T-cell (primary cell): ENCODE results near the gene APBB2. TPM values are rescaled to one million over a fixed set of nuclear protein-coding genes. Genes with fewer than 3 reads are reported as not detected.

ENCODE experiments used
- ATAC-seq, 4 experiments: fragments of 200-7000 bp in 3 of 4; fragments of 150-1000 bp in 1 of 4; cut with Tn5 transposase; replicated peaks in 1 of 4; 1 replicate in 3 of 4; 2 replicates in 1 of 4; pipeline ENCODE4 v1.10.0; 2021; ENCODE audit warnings: moderate library complexity in 3 of 4, mild to moderate bottlenecking in 2 of 4, moderate number of reproducible peaks in 1 of 4
- CTCF ChIA-PET, 2 donors: fragments of 300-600 bp; sonication (Branson Sonifier 250); formaldehyde crosslinking; loops; one replicate each; lab custom pipeline; 2022; ENCODE audit warnings: antibody characterized with exemption in 2 of 2; lab: Charles Lee
- POLR2A ChIA-PET, 2 donors: fragments of 300-600 bp; sonication (Branson Sonifier 250); formaldehyde crosslinking; loops; one replicate each; lab custom pipeline; 2022; ENCODE audit warnings: antibody characterized with exemption in 2 of 2; lab: Charles Lee
- DNase-seq, 35 experiments: peaks; one replicate each; pipeline versions ENCODE4 v3.0.0 to v3.0.0-alpha.2; 2013 to 2023
- H3K27ac ChIP-seq: one replicate; pipeline ENCODE4 v1.5.1; 2013; ENCODE audit warnings: low read length
- H3K27me3 ChIP-seq, 2 experiments: replicated peaks in 1 of 2; 1 replicate in 1 of 2; 2 replicates in 1 of 2; pipeline versions ENCODE4 v1.6.1 to v1.7.0; 2013; ENCODE audit warnings: low read length in 1 of 2, mixed read lengths in 1 of 2; ENCODE audit not compliant: control insufficient read depth in 2 of 2, insufficient read depth in 2 of 2; ENCODE audit errors: extremely low read depth in 1 of 2
- H3K36me3 ChIP-seq, 2 donors: 1 replicate in 1 of 2; 2 replicates in 1 of 2; pipeline versions ENCODE4 v1.6.1 to v1.7.0; 2013; ENCODE audit warnings: low read length in 1 of 2; ENCODE audit not compliant: control insufficient read depth in 2 of 2, insufficient read depth in 1 of 2; ENCODE audit errors: extremely low read depth in 1 of 2
- H3K4me1 ChIP-seq, 2 experiments: 1 replicate in 1 of 2; 2 replicates in 1 of 2; pipeline versions ENCODE4 v1.6.1 to v1.7.0; 2013; ENCODE audit warnings: low read length in 2 of 2, mixed read lengths in 1 of 2; ENCODE audit not compliant: insufficient read depth in 2 of 2, control insufficient read depth in 1 of 2; ENCODE audit errors: extremely low read depth in 1 of 2
- H3K4me3 ChIP-seq, 2 donors: 1 replicate in 1 of 2; 2 replicates in 1 of 2; pipeline versions ENCODE4 v1.5.1 to v1.7.0; 2013; ENCODE audit warnings: mild to moderate bottlenecking in 2 of 2, low read length in 1 of 2, moderate library complexity in 1 of 2; ENCODE audit not compliant: control insufficient read depth in 1 of 2; ENCODE audit errors: extremely low read depth in 1 of 2
- H3K9me3 ChIP-seq: 2 replicates; pipeline ENCODE4 v1.7.0; 2013
- H3K27ac Mint-ChIP-seq, 2 donors: one replicate each; pipeline ENCODE4 v1.8.0; 2020 to 2021; ENCODE audit warnings: mild to moderate bottlenecking in 2 of 2, mixed read lengths in 2 of 2
- H3K27me3 Mint-ChIP-seq, 2 donors: one replicate each; pipeline ENCODE4 v1.8.0; 2021 to 2022; ENCODE audit warnings: mixed read lengths in 2 of 2
- H3K36me3 Mint-ChIP-seq: one replicate; pipeline ENCODE4 v1.8.0; 2021; ENCODE audit warnings: mixed read lengths
- H3K4me1 Mint-ChIP-seq, 3 donors: one replicate each; pipeline ENCODE4 v1.8.0; 2020 to 2022; ENCODE audit warnings: mixed read lengths in 3 of 3, mild to moderate bottlenecking in 1 of 3
- H3K4me3 Mint-ChIP-seq, 3 donors: one replicate each; pipeline ENCODE4 v1.8.0; 2020 to 2022; ENCODE audit warnings: mild to moderate bottlenecking in 3 of 3, mixed read lengths in 3 of 3, moderate library complexity in 3 of 3
- H3K9me3 Mint-ChIP-seq, 3 donors: one replicate each; pipeline ENCODE4 v1.8.0; 2020 to 2022; ENCODE audit warnings: mixed read lengths in 3 of 3
- WGBS: methylation state at CpG from one replicate; pipeline ENCODE4 v1.1.5; 2013; ENCODE audit warnings: missing lambda C conversion rate; ENCODE audit not compliant: insufficient coverage; 5-methylcytosine and 5-hydroxymethylcytosine counted together
- total RNA-seq, 35 experiments: library from RNA in 6 of 35; stranded (reverse) in 6 of 35; fragments of 120-200 nt in 1 of 35; gene quantifications; one replicate each; pipeline versions ENCODE4 v1.2.1 to v1.2.4 and lab custom pipeline; 2013 to 2026

The APBB2 gene
- total RNA-seq, 5 donors from 2014 or later (not counting 1 experiment from before 2014, with no cell fraction given): 0.23 to 1.6 (median 0.70) TPM

GRCh38 chr4:41092128-41092527 lies 122.2 kb downstream of the APBB2 start:
- Histone ChIP-seq H3K27me3 (no peaks in the 10 kb centered on the region), H3K27ac (no peak overlapping the region), H3K4me3 (no peak overlapping the region), H3K4me1 (no peaks in the 10 kb centered on the region), H3K9me3 (no peaks in the 10 kb centered on the region), H3K36me3 (no peaks in the 10 kb centered on the region)
- ChIA-PET POLR2A (no interaction called here), CTCF (no interaction called here)
- H3K27ac Mint-ChIP-seq: no peak overlapping the region
- ATAC-seq (no peak), DNase-seq (no peak)
- no peak overlapping the region for H3K4me3 Mint-ChIP-seq
- H3K27me3 Mint-ChIP-seq: peaks cover 3 to 5% of the 10 kb centered on the region in 2 donors
- 83% methylated on average over 2 of the region's 3 CpGs for WGBS
- H3K36me3 Mint-ChIP-seq: no peaks in the 10 kb centered on the region
- no peaks in the 10 kb centered on the region for H3K9me3 Mint-ChIP-seq
- H3K4me1 Mint-ChIP-seq: no peaks in the 10 kb centered on the region

GRCh38 chr4:41081847-41082246 lies 132.5 kb downstream of the APBB2 start:
- Histone ChIP-seq H3K36me3 (no peaks in the 10 kb centered on the region), H3K4me1 (no peaks in the 10 kb centered on the region), H3K9me3 (no peaks in the 10 kb centered on the region), H3K4me3 (no peak overlapping the region), H3K27me3 (no peaks in the 10 kb centered on the region), H3K27ac (no peak overlapping the region)
- H3K9me3 Mint-ChIP-seq: peaks cover 0 to 14% (median 9%) of the 10 kb centered on the region in 3 donors
- no peak for ATAC-seq
- H3K4me1 Mint-ChIP-seq: no peaks in the 10 kb centered on the region
- ChIA-PET POLR2A (no interaction called here), CTCF (interaction anchor here in 1 of 2 donors (1.1 kb wide), 1 partner anchor 11 kb away, joined by 3 read pairs; no protein-coding TSS in a partner anchor)
- H3K27ac Mint-ChIP-seq: no peak overlapping the region
- H3K4me3 Mint-ChIP-seq: no peak overlapping the region
- H3K36me3 Mint-ChIP-seq: no peaks in the 10 kb centered on the region
- DNase-seq: no peak
- 40% methylated on average over 1 of the region's 5 CpGs for WGBS
- H3K27me3 Mint-ChIP-seq: peaks cover 0 to 4% of the 10 kb centered on the region in 2 donors

GRCh38 chr4:41080976-41081375 lies 133.4 kb downstream of the APBB2 start:
- Mint-ChIP-seq H3K4me1 (no peaks in the 10 kb centered on the region), H3K27me3 (peaks cover 0 to 8% of the 10 kb centered on the region in 2 donors), H3K9me3 (peaks cover 0 to 6% (median 2%) of the 10 kb centered on the region in 3 donors), H3K36me3 (no peaks in the 10 kb centered on the region), H3K4me3 (no peak overlapping the region), H3K27ac (no peak overlapping the region)
- H3K4me1 ChIP-seq: no peaks in the 10 kb centered on the region
- no peak overlapping the region for H3K4me3 ChIP-seq
- ChIA-PET CTCF (interaction anchor here in 1 of 2 donors (0.5 kb wide), 1 partner anchor 16 kb away, joined by 5 read pairs; no protein-coding TSS in a partner anchor), POLR2A (no interaction called here)
- H3K27ac ChIP-seq: no peak overlapping the region
- H3K27me3 ChIP-seq: no peaks in the 10 kb centered on the region
- no peaks in the 10 kb centered on the region for H3K9me3 ChIP-seq
- DNase-seq (no peak), ATAC-seq (no peak)
- no peaks in the 10 kb centered on the region for H3K36me3 ChIP-seq
- no CpG with 5 or more reads among the region's 4 CpGs for WGBS

GRCh38 chr4:41079881-41080560 lies 134.3 kb downstream of the APBB2 start:
- no peak for ATAC-seq
- ChIA-PET POLR2A (no interaction called here), CTCF (no interaction called here)
- 88% methylated on average over 1 of the region's 6 CpGs for WGBS
- Mint-ChIP-seq H3K4me1 (no peaks in the 10 kb centered on the region), H3K36me3 (no peaks in the 10 kb centered on the region), H3K27me3 (peaks cover 0 to 8% of the 10 kb centered on the region in 2 donors), H3K4me3 (no peak overlapping the region), H3K27ac (no peak overlapping the region), H3K9me3 (no peaks in the 10 kb centered on the region)
- Histone ChIP-seq H3K27ac (no peak overlapping the region), H3K36me3 (no peaks in the 10 kb centered on the region), H3K27me3 (no peaks in the 10 kb centered on the region), H3K4me1 (no peaks in the 10 kb centered on the region), H3K9me3 (no peaks in the 10 kb centered on the region), H3K4me3 (no peak overlapping the region)
- DNase-seq: no peak

GRCh38 chr4:41077628-41078027 lies 136.7 kb downstream of the APBB2 start:
- H3K27ac Mint-ChIP-seq: no peak overlapping the region

GRCh38 chr4:41076481-41076880 lies 137.9 kb downstream of the APBB2 start:
- CTCF ChIA-PET: no interaction called here
- Mint-ChIP-seq H3K27me3 (peaks cover 2 to 8% of the 10 kb centered on the region in 2 donors), H3K9me3 (no peaks in the 10 kb centered on the region), H3K27ac (no peak overlapping the region), H3K4me3 (no peak overlapping the region), H3K36me3 (no peaks in the 10 kb centered on the region), H3K4me1 (no peaks in the 10 kb centered on the region)
- ATAC-seq: no peak
- Histone ChIP-seq H3K27me3 (peaks cover 0 to 2% of the 10 kb centered on the region in 2 experiments), H3K4me3 (no peak overlapping the region), H3K27ac (no peak overlapping the region), H3K36me3 (no peaks in the 10 kb centered on the region), H3K4me1 (no peaks in the 10 kb centered on the region), H3K9me3 (no peaks in the 10 kb centered on the region)
- no peak for DNase-seq
- POLR2A ChIA-PET: no interaction called here
- WGBS: 80% methylated on average over 1 of the region's 1 CpG

More at GRCh38 chr4:41077628-41078027, 136.7 kb downstream of the APBB2 start:
- H3K9me3 Mint-ChIP-seq: no peaks in the 10 kb centered on the region
- H3K4me1 Mint-ChIP-seq: no peaks in the 10 kb centered on the region
- DNase-seq: no peak
- POLR2A ChIA-PET: no interaction called here
- Histone ChIP-seq H3K4me1 (no peaks in the 10 kb centered on the region), H3K4me3 (no peak overlapping the region), H3K36me3 (no peaks in the 10 kb centered on the region), H3K9me3 (no peaks in the 10 kb centered on the region), H3K27me3 (peaks cover 0 to 2% of the 10 kb centered on the region in 2 experiments), H3K27ac (no peak overlapping the region)
- 63% methylated on average over 1 of the region's 1 CpG for WGBS
- ATAC-seq: no peak
- CTCF ChIA-PET: no interaction called here
- peaks cover 2 to 8% of the 10 kb centered on the region in 2 donors for H3K27me3 Mint-ChIP-seq
- H3K4me3 Mint-ChIP-seq: no peak overlapping the region
- no peaks in the 10 kb centered on the region for H3K36me3 Mint-ChIP-seq
